Spleen (tissue), 7 donors: ENCODE measurements around the gene TPST1.

Experiments used
- CTCF ChIP-seq, 11 experiments: fragments of 200-600 bp in 7 of 11; fragments of 450-650 bp in 4 of 11; sonication (generic) in 4 of 11; IDR thresholded peaks in 8 of 11; conservative IDR thresholded peaks in 3 of 11; 1 replicate in 7 of 11; 2 replicates in 4 of 11; pipeline versions ENCODE4 v1.4.0 to v1.8.0; 2016 to 2021; ENCODE audit warnings: antibody characterized with exemption in 11 of 11, inconsistent platforms in 4 of 11, mild to moderate bottlenecking in 1 of 11
- POLR2A ChIP-seq, 3 donors: fragments of 450-650 bp; IDR thresholded peaks; one replicate each; pipeline ENCODE4 v1.5.1; 2017; ENCODE audit warnings: antibody characterized with exemption in 3 of 3, mild to moderate bottlenecking in 1 of 3
- POLR2AphosphoS5 ChIP-seq, 3 donors: sonication (generic); formaldehyde crosslinking; IDR thresholded peaks; one replicate each; pipeline ENCODE4 v1.5.1; 2017; ENCODE audit warnings: antibody characterized with exemption in 3 of 3
- donor health status: DM: no; HTN: no; CAD: no; lungs with moderate emphysema.
- donor health status: DM: no; HTN: no; CAD: no.
- donor health status: DM: no; HTN: no; CAD: no.

GRCh38 chr7:66357087-66357486 is 152.0 kb downstream of the TPST1 start:
- TF ChIP-seq POLR2AphosphoS5 (IDR thresholded peaks at IDR 0.05) (no peak), CTCF (IDR thresholded peaks at IDR 0.05 in 8 of 11, conservative IDR thresholded peaks at IDR 0.05 in 3 of 11) (no peak), POLR2A (IDR thresholded peaks at IDR 0.05) (no peak)
